Left renal pelvis (tissue), 4 donors: ENCODE data around the gene CRADD. TPM values are rescaled to one million over a fixed set of nuclear protein-coding genes. Genes with fewer than 3 reads are reported as not detected.

Source experiments
- DNase-seq, 4 donors: peaks; one replicate each; pipeline ENCODE4 v3.0.0-alpha.2; 2013; ENCODE audit warnings: low read depth in 4 of 4, low spot score in 3 of 4
- polyA plus RNA-seq, 4 donors: library from polyadenylated mRNA; unstranded; fragments of 120-200 nt; gene quantifications; one replicate each; pipeline ENCODE4 v1.2.1, GENCODE V29; 2013; ENCODE audit not compliant: insufficient read length in 4 of 4

Gene CRADD
- polyA plus RNA-seq, 4 donors, result 5.4 to 14.9 (median 11.6) TPM

- no peak for DNase-seq
Measured at GRCh38 chr12:93886533-93887511, 209.6 kb downstream of the CRADD start.

- DNase-seq, result no peak
Measured at GRCh38 chr12:93888964-93889363, 211.8 kb downstream of the CRADD start.

- no peak for DNase-seq
Measured at GRCh38 chr12:93889516-93890212, 212.5 kb downstream of the CRADD start.

GRCh38 chr12:93892423-93893268 is 215.5 kb downstream of the CRADD start:
- peak in 1 of 4 donors; percentile 26 for DNase-seq

- DNase-seq, result peak in 2 of 4 donors; percentile 39 to 41
Measured at GRCh38 chr12:93894391-93895088, 217.4 kb downstream of the CRADD start.

GRCh38 chr12:93895089-93895445 is 217.9 kb downstream of the CRADD start:
- DNase-seq, result peak in 1 of 4 donors; percentile 22

- DNase-seq, result no peak
Measured at GRCh38 chr12:93896427-93896826, 219.3 kb downstream of the CRADD start.

- DNase-seq, result no peak
Measured at GRCh38 chr12:93896952-93897351, 219.8 kb downstream of the CRADD start.

GRCh38 chr12:93901739-93902138 is 224.6 kb downstream of the CRADD start:
- no peak for DNase-seq

GRCh38 chr12:93902192-93902591 is 225.0 kb downstream of the CRADD start:
- DNase-seq, result no peak

GRCh38 chr12:93902736-93903562 is 225.8 kb downstream of the CRADD start:
- no peak for DNase-seq

- no peak for DNase-seq
Measured at GRCh38 chr12:93904124-93904523, 226.9 kb downstream of the CRADD start.

- no peak for DNase-seq
Measured at GRCh38 chr12:93908264-93908663, 231.1 kb downstream of the CRADD start.

GRCh38 chr12:93908846-93909567 is 231.8 kb downstream of the CRADD start:
- DNase-seq, result no peak

- no peak for DNase-seq
Measured at GRCh38 chr12:93911396-93911795, 234.2 kb downstream of the CRADD start.

GRCh38 chr12:93912086-93912733 is 235.0 kb downstream of the CRADD start:
- no peak for DNase-seq

GRCh38 chr12:93913845-93914244 is 236.7 kb downstream of the CRADD start:
- no peak for DNase-seq

- DNase-seq, result no peak
Measured at GRCh38 chr12:93914281-93914680, 237.1 kb downstream of the CRADD start.
